Iris pigment epithelial cell (primary cell): ENCODE results near the gene MLKL.
"Not testable (repeated sequence)": the region's sequence is repeated elsewhere in the genome, so short reads cannot be mapped to it uniquely, and the experiment has no call there.

Experiments used
- DNase-seq: peaks from one replicate; pipeline ENCODE4 v3.0.0-alpha.2; 2011; ENCODE audit warnings: low read depth

MLKL gene

DNA sequence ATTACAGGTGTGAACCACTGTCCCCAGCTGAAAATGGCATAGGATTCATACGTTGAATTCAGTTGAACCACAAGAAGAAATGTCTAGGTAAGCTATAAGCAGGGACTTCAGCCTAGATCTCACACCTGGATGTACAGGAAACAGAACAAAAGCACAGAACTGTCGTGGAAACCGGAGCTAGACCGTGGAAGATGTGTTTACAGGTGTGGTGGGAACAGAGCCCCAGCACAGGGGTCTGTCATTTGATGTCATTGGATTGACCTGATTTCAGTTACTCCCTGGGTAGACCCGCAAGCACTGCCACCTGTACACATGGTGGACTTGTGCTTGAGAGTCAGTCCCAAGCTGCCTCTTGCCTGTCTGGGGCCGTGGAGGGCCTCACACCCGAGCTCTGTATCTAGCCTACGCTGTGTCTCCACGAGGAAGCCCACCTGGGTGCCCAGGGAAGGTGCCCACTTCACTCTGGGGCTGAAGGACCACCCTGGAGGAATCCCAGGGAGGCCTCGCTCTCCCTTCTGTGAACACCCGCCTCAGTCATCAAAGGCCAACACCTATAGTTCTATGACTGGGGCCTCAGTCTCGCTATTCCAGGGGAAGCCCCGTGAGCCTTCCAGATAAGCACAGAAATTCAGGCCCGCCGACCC, 32.2 kb upstream of the MLKL start:
- DNase-seq: no peak

GRCh38 chr16:74731853-74732477, 31.3 kb upstream of the MLKL start:
- DNase-seq: no peak

- no peak for DNase-seq
Measured at GRCh38 chr16:74729783-74730683, 29.4 kb upstream of the MLKL start.

- DNase-seq: no peak
Measured at GRCh38 chr16:74727903-74728302, 27.2 kb upstream of the MLKL start.

GRCh38 chr16:74726716-74727115, 26.1 kb upstream of the MLKL start:
- DNase-seq: no peak

- no peak for DNase-seq
Measured at GRCh38 chr16:74725651-74726455, 25.2 kb upstream of the MLKL start.

- peak; percentile 79 for DNase-seq
Measured at GRCh38 chr16:74724820-74725549, 24.3 kb upstream of the MLKL start.

DNA sequence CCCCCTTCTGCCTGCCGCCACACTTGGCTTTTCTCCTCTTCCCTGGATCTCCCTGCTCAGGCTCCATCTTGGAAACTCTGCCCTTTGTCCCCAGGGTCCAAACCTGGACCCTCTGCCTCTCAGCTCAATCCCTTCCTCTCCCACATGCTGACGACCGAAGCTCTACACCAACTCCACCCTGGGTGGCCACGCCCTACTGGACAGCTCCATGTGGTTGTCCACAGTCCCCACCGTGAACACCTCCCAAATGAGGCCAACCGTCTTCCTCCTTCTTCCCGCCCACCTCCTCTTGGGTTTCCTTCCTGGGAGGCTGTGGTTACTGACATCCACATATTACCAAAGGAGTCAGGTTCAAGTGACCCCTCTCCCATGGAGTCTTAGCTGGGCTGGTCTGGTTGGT, 22.6 kb upstream of the MLKL start:
- no peak for DNase-seq

DNA sequence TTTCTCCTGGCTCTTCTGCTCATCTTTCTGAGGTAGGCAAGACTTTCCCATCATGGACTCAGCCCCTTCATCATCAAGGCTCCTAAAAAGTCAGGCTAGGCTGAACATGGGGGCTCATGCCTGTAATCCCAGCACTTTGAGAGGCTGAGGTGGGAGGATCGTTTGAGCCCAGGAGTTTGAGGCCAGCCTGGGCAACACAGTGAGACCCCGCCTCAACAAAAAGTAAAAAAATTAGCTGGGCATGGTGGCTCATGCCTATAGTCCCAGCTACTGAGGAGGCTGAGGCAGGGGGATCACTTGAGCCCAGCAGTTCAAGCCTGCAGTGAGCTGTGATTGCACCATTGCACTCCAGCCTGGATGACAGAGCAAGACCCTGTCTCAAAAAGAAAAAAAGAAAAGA, 21.5 kb upstream of the MLKL start:
- DNase-seq: not testable (repeated sequence)

- DNase-seq: no peak
Measured at GRCh38 chr16:74721716-74722115, 21.1 kb upstream of the MLKL start.

- DNase-seq: no peak
Measured at GRCh38 chr16:74720579-74720978, 19.9 kb upstream of the MLKL start.

DNA sequence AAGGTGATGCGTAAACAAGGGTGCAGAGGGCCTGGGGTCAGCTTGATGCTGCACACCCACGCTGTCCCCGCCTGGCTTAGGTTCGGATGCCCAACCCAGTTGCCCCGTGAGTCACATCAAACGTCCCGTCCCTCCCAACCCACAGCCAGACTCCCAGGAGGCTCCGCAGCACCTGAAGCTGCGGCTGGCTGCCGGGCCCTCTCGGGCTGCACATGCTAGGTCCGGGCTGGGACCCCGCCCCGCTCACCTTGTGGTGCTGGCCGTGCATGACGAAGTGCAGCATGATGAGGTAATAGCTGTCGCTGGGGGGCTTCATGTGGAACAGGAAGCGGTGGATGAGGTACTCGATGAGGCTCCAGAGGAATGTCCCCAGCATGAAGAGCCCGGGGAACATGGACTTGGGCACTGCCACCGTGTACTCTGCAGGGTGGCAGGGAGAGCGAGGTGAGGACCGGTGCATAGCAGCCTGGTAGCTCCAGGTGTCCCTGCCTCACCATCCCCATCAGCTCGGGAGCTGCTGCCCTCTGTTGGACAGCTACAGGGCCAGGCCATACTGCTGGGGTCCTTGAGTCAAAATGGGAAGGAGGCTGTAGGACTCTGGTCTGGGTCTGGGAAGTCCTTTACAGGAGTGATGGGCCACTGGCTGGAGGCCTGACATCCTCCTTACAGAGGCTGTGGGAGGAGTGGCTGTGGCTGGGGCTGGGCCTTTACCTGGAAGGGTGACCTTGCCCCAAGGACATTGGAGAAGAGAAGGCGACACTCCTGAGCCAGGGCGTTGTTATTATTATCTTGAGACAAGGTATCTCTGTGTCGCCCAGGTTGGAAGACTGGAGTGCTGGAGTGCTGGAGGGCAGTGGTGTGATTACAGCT, 18.3 kb upstream of the MLKL start:
- no peak for DNase-seq

DNA sequence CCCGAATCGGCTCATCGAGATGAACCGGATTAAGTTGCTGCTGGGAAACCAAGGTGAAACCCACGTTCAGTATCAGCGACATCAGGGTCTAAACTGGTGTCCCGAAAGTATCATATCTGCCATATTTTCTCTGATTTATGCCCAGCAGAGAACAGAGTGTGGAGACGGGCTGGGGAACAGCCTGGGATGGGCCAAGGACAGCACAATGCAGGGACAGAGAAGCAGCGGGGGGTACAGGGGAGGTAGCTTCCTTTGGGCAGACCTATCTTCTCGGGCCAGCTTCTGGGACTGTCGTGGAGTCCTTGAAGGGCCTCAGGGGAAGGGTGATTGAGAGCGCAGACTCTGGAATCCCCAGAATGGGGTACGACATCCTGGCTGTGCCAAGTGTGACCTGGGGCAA, 17.5 kb upstream of the MLKL start:
- DNase-seq: no peak

DNA sequence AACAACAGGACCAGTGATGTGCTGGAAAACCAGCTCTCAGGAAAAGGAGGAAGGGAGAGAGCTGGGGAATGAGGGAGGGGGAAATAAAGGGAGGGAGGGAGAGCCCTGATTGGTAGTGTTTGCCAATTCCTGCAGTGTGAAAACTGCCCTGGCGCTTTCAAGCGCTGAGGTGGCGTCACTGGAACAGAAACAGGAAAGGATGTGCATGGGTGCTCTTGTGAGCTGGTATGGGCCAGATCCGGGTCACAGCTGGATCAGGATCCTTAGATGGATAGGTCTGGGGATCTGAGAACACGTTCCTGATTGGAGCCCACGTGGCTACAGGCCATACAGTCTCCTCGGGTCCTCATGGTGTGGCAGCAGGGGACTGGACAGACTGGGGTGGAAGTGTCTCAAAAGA, 16.7 kb upstream of the MLKL start:
- no peak for DNase-seq

DNA sequence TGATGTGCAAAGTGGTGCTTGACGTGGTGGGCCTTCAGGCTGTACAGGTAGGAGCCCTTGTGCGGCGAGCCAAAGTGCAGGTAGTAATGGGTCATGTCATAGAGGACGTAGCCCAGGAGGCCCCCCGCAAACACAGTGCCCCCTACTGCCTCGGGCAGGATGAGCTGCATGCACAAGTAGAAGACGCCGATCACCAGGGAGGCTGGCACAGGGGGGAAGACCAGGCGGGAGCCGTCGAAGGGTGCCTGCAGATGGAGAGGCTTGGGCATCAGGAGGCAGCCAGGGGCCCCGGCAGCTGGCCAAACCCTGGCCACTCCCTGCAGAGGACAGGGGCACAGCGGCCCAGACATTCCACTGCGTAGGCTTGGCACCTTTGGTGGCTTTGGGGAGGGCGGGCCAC, 15.7 kb upstream of the MLKL start:
- DNase-seq: no peak

DNA sequence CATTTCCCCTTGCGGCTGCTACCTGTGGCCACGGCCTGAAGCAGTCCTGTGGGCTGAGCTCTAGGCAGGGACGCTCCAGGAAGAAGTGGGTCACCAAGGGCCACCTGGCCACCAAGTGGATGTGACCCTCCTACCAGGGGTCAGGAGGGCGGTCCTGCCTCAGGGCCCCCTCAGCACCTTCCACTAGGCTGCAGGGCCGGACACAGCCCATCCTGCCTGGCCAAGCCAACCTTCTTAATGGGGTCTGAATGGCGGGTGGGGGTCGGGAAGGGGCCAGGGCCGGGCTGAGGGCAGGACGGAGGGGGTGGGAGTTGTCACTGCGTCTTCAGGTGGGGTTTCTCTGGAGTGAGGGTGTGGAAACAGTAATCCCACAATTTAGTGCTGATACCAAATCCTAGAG, 13.2 kb upstream of the MLKL start:
- no peak for DNase-seq

- DNase-seq: no peak
Measured at GRCh38 chr16:74713325-74713724, 12.7 kb upstream of the MLKL start.

DNA sequence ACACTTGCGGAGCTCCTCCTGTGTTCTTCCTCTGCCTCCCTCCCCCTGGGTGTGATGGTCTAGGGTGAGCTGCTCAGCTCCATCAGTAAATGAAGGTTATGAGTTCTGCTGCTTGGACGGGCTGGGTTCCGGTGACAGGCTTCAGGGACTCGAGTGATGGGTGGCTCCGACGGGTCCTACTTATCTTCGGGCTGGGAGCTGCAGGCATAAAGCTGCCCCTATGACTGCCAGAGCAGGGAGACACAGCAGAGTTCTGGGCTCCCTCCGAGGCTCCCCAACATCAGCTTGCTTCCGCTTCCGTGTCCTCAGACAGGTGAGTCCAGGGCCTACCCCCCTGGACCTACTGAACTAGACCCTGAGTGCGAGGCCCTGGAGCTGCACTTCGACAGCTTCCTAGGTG, 11.3 kb upstream of the MLKL start:
- no peak for DNase-seq

DNA sequence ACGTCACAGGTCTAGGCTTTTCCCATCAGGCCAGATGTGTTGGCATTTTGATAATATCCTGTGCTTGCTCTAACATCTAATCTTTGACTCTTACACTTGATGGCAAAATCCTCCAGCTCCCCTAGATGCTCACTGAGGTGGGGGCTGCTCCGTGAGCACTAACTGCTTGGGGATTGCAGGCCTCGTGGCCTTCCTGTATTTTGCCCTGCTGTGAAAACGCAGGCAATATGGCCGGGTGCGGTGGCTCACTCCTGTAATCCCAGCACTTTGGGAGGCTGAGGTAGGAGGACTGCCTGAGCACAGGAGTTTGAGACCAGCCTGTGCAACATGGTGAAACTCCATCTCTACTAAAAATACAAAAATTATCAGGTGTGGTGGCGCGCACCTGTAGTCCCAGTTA, 9.7 kb upstream of the MLKL start:
- no peak for DNase-seq

DNA sequence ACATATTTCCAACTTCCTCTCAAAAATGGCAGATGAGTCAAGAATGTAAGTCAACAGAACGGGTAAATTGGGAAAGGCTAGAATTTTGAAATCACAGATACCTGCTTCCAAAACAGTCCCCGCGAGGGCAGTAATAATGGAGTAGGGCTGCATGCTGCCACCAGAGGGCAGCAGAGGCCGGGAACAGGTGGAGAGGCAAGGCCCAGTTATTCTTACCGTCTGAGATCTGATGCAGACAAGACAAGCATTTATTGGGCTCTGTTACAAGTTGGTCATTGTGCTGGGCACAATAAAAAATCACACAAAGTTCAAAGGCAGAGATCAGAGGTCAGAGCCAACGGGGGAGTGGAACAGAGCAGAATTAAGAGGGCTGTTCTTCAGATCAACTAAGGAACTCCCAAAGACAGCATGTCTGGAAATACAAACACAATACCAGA, 8.8 kb upstream of the MLKL start:
- DNase-seq: peak; percentile 77

DNA sequence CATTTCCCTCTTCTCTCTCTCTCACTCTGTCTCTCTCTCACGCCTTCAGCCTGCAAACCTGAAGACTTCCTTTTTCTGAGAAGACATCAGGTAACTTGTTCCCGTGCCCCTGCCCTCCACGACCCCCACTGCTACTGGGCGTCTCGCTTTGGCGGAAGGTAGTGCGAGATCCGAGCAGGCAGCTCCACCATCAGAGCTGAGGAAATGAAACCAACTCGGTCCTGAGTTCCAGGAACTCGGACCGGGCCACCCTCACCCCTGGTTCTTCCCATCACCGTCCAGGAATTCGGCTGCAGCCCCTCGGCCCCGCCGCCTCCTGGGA, 585 bp downstream of the MLKL start:
- DNase-seq: peak; percentile 20
